Esophagus muscularis mucosa (tissue), 3 donors: Measurements from ENCODE around the gene ABCC6.

Source experiments
- POLR2A ChIP-seq: fragments of 450-650 bp; IDR thresholded peaks from one replicate; pipeline ENCODE4 v1.6.1; 2017; ENCODE audit warnings: antibody characterized with exemption, moderate library complexity, mild to moderate bottlenecking, low read depth
- POLR2AphosphoS5 ChIP-seq, 2 donors: sonication (generic); formaldehyde crosslinking; IDR thresholded peaks; one replicate each; pipeline ENCODE4 v1.6.1; 2017; ENCODE audit warnings: antibody characterized with exemption in 2 of 2
- TF ChIP-seq, protein P1 (sequence below), 3 experiments: fragments of 200-600 bp in 2 of 3; fragments of 450-650 bp in 1 of 3; sonication (generic) in 2 of 3; IDR thresholded peaks; one replicate each; pipeline ENCODE4 v1.5.1; 2017 to 2019; ENCODE audit warnings: antibody characterized with exemption in 3 of 3, mild to moderate bottlenecking in 2 of 3, moderate library complexity in 1 of 3

DNA sequence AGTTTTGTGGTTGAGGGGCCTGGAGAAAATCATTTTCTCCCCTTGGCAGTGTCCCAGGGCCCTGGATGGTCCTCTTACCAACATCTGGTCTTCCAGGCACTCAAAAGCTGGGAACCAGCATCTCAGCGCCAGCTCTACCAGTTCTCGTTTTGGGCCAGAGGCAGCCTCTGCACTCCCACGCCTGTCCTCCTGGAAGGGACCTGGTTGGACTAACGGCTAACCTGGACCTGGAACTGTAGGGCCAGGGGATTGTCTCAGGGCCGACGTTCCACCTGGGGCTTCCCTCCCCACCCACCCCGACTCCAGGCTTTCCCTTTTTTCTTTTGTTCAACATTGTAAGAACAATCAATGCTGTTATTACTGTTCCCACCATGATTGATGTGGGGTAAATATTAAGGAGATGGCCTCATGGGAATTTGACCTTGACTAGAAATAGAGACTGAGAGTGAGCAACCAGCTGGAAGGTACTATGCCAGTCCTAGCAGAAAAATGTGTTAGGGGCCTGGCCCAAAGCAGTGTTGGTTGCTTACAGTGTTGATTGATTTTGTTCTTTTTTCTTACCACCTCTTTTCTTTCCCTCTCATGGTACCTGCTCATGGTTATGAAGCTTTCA is 81.4 kb downstream of the ABCC6 start:
- TF ChIP-seq, protein P1, sequence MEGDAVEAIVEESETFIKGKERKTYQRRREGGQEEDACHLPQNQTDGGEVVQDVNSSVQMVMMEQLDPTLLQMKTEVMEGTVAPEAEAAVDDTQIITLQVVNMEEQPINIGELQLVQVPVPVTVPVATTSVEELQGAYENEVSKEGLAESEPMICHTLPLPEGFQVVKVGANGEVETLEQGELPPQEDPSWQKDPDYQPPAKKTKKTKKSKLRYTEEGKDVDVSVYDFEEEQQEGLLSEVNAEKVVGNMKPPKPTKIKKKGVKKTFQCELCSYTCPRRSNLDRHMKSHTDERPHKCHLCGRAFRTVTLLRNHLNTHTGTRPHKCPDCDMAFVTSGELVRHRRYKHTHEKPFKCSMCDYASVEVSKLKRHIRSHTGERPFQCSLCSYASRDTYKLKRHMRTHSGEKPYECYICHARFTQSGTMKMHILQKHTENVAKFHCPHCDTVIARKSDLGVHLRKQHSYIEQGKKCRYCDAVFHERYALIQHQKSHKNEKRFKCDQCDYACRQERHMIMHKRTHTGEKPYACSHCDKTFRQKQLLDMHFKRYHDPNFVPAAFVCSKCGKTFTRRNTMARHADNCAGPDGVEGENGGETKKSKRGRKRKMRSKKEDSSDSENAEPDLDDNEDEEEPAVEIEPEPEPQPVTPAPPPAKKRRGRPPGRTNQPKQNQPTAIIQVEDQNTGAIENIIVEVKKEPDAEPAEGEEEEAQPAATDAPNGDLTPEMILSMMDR (IDR thresholded peaks at IDR 0.05), result no peak
- no peak for TF ChIP-seq POLR2AphosphoS5 (IDR thresholded peaks at IDR 0.05)
- no peak for TF ChIP-seq POLR2A
